Ureter (tissue), 1 donor: ENCODE measurements around the gene CIAO2B. TPM values are rescaled to one million over a fixed set of nuclear protein-coding genes. Genes with fewer than 3 reads are reported as not detected.
"Not testable (repeated sequence)": the region's sequence is repeated elsewhere in the genome, so short reads cannot be mapped to it uniquely, and the experiment has no call there.

Experiments used
- DNase-seq: peaks from one replicate; pipeline ENCODE4 v3.0.0-alpha.2; 2020; ENCODE audit warnings: low spot score
- total RNA-seq: library from RNA; stranded (reverse); gene quantifications from one replicate; pipeline ENCODE4 v1.2.4, GENCODE V29; 2023
- donor health status: DM: yes; HTN: yes; CAD: no.

CIAO2B gene
- total RNA-seq, 1 donor from 2014 or later: 71.8 TPM

- not testable (repeated sequence) for DNase-seq
Measured at GRCh38 chr16:66955363-66956153, 21.4 kb upstream of the CIAO2B start.

- peak; percentile 80 for DNase-seq
Measured at GRCh38 chr16:66954097-66954659, 20.0 kb upstream of the CIAO2B start.

- DNase-seq: no peak
Measured at GRCh38 chr16:66953462-66954096, 19.4 kb upstream of the CIAO2B start.

DNA sequence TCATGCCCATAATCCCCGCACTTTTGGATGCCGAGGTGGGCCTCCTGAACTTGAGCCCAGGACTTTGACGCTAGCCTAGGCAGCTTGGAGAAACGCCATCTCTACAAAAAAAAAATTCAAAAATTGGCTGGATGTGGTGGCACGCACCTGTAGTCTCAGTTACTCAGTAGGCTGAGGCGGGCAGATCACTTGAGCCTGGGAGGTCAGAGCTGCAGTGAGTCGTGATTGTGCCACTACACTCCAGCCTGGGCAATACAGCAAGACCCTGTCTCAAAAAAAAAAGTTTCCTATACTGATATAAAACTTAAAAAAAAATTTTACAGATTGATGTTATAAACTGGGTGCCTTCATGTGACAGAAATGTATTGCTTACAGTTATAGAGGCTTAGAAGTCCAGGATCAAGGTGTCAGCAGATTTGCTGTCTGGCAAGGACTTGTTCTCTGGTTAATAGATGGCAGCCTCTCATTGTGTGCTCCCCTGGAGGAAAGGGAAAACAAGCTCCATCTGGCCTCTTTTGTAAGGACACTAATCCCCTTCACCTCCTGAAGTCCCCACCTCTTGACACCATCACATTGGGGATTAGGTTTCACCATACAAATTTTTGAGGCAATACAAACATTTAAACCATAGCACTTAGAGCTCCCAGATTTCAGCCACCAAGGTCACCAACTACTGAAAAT is 18.4 kb upstream of the CIAO2B start:
- DNase-seq: no peak

DNA sequence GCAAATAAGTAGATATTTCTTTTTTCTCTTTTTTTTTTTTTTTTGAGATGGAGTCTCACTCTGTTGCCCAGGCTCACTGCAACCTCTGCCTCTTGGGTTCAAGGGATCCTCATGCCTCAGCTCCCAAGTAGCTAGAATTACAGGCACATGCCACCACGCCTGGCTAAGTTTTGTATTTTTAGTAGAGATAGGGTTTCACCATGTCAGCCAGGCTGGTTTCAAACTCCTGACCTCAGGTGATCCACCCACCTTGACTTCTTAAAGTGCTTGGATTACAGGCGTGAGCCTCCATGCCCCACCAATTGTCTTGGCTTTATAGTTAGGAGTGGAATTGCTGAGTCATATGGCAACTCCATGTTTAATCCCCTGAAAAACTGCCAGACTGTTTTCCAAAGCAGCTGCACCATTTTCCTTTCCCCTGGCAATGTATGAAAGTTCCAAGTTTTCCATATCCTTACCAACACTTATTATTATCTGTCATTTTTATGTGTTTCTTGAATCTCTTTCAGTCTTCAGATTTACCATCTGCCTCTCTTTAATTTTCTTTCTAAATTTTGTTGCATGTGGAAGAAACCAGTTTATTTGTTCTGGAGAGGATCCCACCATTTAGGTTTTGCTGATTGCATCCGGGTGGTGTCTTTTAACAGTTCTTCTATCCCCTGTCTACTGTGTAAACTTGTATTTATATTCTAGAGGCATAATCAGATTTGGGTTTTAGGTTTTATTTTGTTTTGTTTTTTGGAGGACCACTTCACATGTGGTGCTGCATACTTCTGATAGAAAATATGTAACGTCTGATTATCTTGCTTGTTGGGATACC is 17.0 kb upstream of the CIAO2B start:
- no peak for DNase-seq

GRCh38 chr16:66950437-66950836 is 16.2 kb upstream of the CIAO2B start:
- no peak for DNase-seq

GRCh38 chr16:66949472-66949871 is 15.3 kb upstream of the CIAO2B start:
- DNase-seq: no peak

DNA sequence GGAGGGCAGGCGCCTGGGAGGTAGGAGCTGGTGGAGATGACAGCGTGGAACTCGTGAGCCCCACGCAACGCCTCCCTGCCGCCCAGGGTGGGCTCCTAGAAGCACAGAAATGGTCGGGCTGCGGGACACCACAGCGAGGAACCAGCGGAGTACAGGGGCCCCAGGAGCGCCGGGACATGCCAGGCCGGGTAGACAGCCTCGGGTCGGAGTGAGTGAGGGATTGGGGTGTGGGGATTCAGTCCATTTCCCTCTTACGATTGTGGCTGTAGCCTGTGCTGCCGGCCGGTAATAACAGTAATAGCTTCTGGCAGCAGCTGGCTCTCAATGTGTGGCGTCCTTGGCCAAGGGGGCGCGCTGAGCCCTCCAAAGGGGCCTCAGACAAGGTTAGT is 14.6 kb upstream of the CIAO2B start:
- DNase-seq: no peak

GRCh38 chr16:66948134-66948836 is 14.1 kb upstream of the CIAO2B start:
- no peak for DNase-seq

DNA sequence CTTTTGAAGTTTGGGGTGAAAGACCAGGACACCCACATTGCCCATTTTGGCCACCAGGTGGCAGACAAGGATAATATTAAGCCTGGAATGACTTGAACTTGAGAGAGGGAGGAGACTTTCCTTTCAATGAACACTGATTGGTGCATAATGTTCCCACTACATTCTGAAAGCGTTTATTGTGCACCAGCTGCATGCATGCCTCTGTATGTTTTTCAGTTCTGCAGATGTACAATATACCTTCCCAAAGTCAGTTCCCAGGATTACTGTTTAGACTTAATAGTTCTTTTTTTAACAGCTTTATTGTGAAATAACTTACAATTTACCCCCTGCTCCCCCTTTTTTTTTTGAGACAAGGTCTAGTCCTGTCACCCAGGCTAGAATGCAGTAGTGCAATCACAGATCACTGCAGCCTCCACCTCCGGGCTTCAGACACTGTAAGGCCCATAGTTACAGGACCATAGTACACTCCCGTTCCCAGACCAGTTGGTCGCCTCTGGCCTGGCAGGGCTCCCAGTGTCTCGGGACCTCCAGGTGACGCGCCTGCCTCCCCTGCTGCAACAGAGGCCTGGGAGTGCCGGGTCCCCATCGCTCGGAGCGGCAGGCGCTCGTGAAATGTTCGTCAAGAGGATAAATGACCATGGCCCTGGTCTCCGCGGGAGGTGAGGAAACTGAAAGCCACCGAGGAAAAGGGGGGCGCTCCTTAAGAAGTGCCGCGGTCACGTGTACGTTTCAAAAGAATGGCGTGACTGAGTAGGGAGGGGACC is 13.3 kb upstream of the CIAO2B start:
- DNase-seq: peak; percentile 86

GRCh38 chr16:66946974-66947301 is 12.7 kb upstream of the CIAO2B start:
- no peak for DNase-seq

DNA sequence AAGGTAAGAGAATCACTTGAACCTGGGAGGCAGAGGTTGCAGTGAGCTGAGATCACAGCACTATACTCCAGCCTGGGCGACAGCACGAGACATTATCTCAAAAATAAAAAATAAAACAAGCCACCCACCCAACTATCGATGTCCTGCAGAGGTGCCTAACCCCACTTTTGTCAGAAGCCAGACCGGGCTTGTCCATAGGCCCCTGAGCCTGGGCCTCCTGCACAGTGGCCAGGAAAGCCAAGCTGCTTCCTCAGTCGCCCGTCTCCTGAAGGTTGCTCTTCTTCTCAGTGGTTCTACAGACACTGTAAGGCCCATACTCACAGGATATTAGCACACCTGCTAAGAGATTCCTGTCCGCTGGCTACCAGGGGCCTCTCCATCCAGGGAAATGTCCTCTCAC is 12.3 kb upstream of the CIAO2B start:
- DNase-seq: no peak

DNA sequence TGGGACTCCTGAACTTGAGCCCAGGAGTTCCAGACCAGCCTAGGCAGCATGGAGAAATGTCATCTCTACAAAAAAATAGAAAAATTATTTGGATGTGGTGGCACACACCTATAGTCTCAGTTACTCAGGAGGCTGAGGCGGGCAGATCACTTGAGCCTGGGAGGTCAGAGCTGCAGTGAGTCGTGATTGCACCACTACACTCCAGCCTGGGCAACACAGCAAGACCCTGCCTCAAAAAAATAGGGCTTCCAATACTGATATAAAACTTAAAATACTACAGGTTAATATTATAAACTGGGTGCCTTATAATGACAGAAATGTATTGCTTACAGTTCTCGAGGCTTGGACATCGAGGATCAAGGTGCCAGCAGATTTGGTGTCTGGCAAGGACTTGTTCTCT is 11.7 kb upstream of the CIAO2B start:
- DNase-seq: no peak

- DNase-seq: not testable (repeated sequence)
Measured at GRCh38 chr16:66944971-66945370, 10.8 kb upstream of the CIAO2B start.

DNA sequence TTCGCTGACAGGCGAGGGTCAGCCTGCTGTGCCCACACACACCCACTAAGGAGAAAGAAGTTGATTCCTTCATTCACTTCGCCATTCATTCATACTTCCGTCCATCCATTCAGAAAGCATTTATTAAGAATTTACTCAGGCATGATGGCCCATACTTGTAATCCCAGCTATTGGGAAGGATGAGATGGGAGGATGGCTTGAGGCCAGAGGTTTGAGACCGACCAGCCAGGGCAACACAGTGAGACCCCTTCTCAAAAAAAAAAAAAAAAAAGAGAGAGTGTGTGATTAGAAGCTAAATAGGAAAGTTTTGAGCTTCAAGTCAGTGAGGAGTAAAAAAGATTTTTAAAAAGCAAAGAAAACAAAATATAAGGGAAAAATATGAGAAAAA is 9.8 kb upstream of the CIAO2B start:
- no peak for DNase-seq

DNA sequence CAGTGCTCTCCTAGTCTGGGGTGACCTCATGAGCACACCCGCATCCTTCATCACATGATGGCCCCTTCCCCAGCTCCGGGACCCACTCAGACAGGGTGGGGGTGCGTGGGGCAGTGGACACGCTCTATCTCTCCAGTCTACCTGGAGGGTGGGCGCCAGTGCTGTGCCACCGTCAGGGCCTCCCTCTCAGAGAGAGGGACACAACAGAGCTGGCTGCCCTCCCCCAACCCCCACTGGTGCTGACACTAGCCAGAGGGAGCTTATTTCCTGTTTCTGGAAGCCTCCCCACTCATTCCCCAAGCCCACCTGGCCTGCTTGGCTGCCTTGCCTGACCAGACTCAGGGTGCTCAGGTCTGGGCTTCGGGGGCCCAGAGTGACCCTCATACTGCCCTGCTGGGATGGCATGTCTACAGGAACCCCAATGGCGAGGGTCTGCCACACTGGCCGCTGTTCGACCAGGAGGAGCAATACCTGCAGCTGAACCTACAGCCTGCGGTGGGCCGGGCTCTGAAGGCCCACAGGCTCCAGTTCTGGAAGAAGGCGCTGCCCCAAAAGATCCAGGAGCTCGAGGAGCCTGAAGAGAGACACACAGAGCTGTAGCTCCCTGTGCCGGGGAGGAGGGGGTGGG is 9.3 kb upstream of the CIAO2B start:
- DNase-seq: no peak

GRCh38 chr16:66942981-66943380 is 8.8 kb upstream of the CIAO2B start:
- DNase-seq: no peak

GRCh38 chr16:66940236-66940635 is 6.0 kb upstream of the CIAO2B start:
- no peak for DNase-seq

DNA sequence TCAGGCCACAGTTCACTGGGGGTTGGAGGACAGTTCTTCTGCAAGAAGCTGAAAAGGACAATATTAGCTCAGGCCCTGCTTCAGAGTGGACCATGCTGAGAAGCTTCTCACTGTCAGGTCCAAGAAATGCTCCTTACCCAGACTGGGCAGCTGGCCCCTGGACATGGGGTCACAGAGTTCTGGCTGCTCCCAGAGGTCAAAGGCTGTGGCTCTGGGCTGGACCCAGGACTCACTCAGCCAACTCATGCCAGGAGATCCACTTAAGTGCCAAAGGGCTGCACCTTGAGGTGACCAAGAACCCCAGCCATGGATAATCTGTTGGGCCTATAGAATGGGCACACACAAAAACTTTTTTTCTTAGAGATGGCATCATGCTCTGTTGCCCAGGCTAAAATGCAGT is 5.2 kb upstream of the CIAO2B start:
- DNase-seq: no peak

GRCh38 chr16:66937725-66938337 is 3.6 kb upstream of the CIAO2B start:
- no peak for DNase-seq
